OCI-LY3 (cell line): ENCODE results near the gene CIB4.

Experiments
- EZH2phosphoT487 ChIP-seq: fragments of 200-600 bp; shearing (Covaris generic); IDR thresholded peaks from 2 replicates; pipeline ENCODE4 v1.6.1; 2018; ENCODE audit warnings: antibody characterized with exemption, mixed run types, low read depth
- TF ChIP-seq, protein P1 (sequence below): fragments of 200-600, 300-600 bp; sonication (generic); IDR thresholded peaks from 2 replicates; pipeline ENCODE4 v1.5.1; 2014; ENCODE audit warnings: antibody characterized with exemption, low read length, low read depth

DNA sequence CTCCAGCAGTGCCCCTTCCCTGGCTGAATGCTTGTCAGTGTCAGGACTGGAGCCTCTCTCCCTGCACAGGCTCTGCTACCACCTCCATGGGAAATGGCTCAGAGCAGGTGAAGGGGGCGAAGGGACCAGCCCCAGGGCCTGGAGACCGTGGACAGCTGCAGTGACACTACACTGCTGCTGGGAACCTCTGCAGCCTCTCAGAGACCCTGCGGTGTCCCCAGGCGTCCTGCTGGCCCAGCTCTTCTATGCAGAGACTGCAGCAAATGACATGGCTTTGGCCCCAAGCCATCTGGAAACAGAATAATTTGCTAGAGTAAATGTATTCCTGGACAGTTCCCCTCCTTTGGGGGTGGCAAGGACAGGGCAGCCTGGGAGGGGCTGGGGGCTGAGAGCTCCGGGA is 53.2 kb downstream of the CIB4 start:
- no peak for TF ChIP-seq EZH2phosphoT487
- TF ChIP-seq, protein P1, sequence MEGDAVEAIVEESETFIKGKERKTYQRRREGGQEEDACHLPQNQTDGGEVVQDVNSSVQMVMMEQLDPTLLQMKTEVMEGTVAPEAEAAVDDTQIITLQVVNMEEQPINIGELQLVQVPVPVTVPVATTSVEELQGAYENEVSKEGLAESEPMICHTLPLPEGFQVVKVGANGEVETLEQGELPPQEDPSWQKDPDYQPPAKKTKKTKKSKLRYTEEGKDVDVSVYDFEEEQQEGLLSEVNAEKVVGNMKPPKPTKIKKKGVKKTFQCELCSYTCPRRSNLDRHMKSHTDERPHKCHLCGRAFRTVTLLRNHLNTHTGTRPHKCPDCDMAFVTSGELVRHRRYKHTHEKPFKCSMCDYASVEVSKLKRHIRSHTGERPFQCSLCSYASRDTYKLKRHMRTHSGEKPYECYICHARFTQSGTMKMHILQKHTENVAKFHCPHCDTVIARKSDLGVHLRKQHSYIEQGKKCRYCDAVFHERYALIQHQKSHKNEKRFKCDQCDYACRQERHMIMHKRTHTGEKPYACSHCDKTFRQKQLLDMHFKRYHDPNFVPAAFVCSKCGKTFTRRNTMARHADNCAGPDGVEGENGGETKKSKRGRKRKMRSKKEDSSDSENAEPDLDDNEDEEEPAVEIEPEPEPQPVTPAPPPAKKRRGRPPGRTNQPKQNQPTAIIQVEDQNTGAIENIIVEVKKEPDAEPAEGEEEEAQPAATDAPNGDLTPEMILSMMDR, result no peak
